ENCODE measurements around the gene GPN2.
"Not testable (repeated sequence)": the region's sequence is repeated elsewhere in the genome, so short reads cannot be mapped to it uniquely, and the experiment has no call there.

GPN2 gene

GRCh38 chr1:26856181-26856580 lies 33.9 kb downstream of the GPN2 start:
- Mint-ChIP-seq H3K4me3 (no peak overlapping the region), H3K9me3 (no peaks in the 10 kb centered on the region), H3K27ac (no peak overlapping the region), H3K36me3 (ENCODE audit: low read depth) (peaks cover 43% of the 10 kb centered on the region), H3K4me1 (ENCODE audit: low read depth) (no peaks in the 10 kb centered on the region), H3K27me3 (no peaks in the 10 kb centered on the region)

DNA sequence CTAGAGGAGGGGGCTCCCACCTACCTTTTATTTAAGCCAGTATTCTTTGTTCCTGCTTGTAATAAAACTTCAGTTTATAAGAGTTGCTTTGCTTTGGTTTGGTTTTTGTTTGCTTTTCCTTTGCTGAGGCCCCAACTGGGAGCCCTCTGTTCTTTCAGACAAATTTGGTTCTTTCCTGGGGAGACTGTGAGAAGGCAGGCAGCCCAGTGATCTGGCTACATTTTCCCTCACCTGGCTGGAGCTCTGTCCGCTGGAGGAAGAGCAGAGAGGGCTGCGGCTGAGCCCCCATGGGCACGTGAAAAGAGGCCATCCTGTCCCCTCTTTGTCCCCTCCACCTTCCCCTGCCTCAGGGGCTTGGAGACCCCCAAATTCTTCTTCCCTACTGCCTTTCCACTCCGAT lies 34.4 kb downstream of the GPN2 start:
- Mint-ChIP-seq H3K36me3 (ENCODE audit: low read depth) (peaks cover 48% of the 10 kb centered on the region), H3K27ac (no peak overlapping the region), H3K4me3 (no peak overlapping the region), H3K27me3 (no peaks in the 10 kb centered on the region), H3K4me1 (ENCODE audit: low read depth) (no peaks in the 10 kb centered on the region), H3K9me3 (no peaks in the 10 kb centered on the region)

- Mint-ChIP-seq H3K4me3 (no peak overlapping the region), H3K9me3 (no peaks in the 10 kb centered on the region), H3K4me1 (ENCODE audit: low read depth) (no peaks in the 10 kb centered on the region), H3K27ac (peak overlapping the region; percentile 19), H3K27me3 (no peaks in the 10 kb centered on the region), H3K36me3 (ENCODE audit: low read depth) (peaks cover 53% of the 10 kb centered on the region)
Observed at GRCh38 chr1:26854906-26855305, 35.2 kb downstream of the GPN2 start.

- no peaks in the 10 kb centered on the region for H3K9me3 Mint-ChIP-seq
- H3K4me3 Mint-ChIP-seq: no peak overlapping the region
- no peak overlapping the region for H3K27ac Mint-ChIP-seq
- no peaks in the 10 kb centered on the region for H3K27me3 Mint-ChIP-seq
- no peaks in the 10 kb centered on the region for H3K4me1 Mint-ChIP-seq (ENCODE audit: low read depth)
- peaks cover 64% of the 10 kb centered on the region for H3K36me3 Mint-ChIP-seq (ENCODE audit: low read depth)
Observed at GRCh38 chr1:26853600-26853999, 36.5 kb downstream of the GPN2 start.

DNA sequence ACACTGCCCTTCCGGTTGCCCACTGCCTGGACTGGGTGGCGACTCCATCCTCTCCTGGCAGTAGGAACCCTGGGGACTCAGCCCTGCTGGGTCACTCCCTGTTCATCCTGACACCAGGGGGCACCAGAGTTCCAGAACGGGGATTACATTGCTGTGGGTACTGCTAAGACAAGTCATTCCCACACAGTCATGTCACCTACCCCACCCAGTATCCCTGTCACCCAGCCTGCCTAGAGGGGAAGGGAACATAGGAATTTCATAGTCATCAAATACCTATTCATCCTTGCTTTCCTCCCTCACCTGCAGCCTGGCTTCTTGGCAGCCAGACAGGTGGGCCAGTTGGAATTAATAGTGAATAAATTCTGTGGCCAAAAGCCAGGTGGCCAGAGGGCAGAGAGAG lies 36.9 kb downstream of the GPN2 start:
- Mint-ChIP-seq H3K27me3 (no peaks in the 10 kb centered on the region), H3K9me3 (no peaks in the 10 kb centered on the region), H3K36me3 (ENCODE audit: low read depth) (peaks cover 68% of the 10 kb centered on the region), H3K4me3 (no peak overlapping the region), H3K4me1 (ENCODE audit: low read depth) (no peaks in the 10 kb centered on the region), H3K27ac (no peak overlapping the region)

DNA sequence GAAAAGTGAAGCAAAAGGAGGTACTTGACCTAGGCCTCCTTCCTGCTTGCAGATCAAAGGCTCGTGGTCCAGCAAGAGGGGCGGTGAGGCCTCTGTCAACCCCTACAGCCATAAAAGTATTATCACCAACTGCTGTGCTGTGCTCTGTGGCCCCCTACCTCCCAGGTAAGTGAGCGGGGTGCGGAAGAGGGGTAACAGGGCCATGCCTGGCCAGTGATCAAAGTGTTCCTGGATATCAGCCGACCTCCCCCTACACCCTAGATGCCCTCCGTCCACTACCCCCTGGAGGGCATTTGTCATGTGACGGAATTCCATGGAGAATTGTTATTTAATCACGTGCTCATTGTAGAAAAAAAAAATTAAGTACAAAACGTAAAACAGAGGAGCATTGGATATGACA lies 37.4 kb downstream of the GPN2 start:
- Mint-ChIP-seq H3K4me3 (no peak overlapping the region), H3K36me3 (ENCODE audit: low read depth) (peaks cover 73% of the 10 kb centered on the region), H3K27ac (no peak overlapping the region), H3K9me3 (no peaks in the 10 kb centered on the region), H3K27me3 (no peaks in the 10 kb centered on the region), H3K4me1 (ENCODE audit: low read depth) (no peaks in the 10 kb centered on the region)

GRCh38 chr1:26851106-26851684 lies 38.9 kb downstream of the GPN2 start:
- no peak overlapping the region for H3K4me3 Mint-ChIP-seq
- no peak overlapping the region for H3K27ac Mint-ChIP-seq
- no peaks in the 10 kb centered on the region for H3K9me3 Mint-ChIP-seq
- H3K27me3 Mint-ChIP-seq: no peaks in the 10 kb centered on the region
- no peaks in the 10 kb centered on the region for H3K4me1 Mint-ChIP-seq (ENCODE audit: low read depth)
- peaks cover 81% of the 10 kb centered on the region for H3K36me3 Mint-ChIP-seq (ENCODE audit: low read depth)

GRCh38 chr1:26848941-26849774 lies 40.9 kb downstream of the GPN2 start:
- Mint-ChIP-seq H3K4me3 (no peak overlapping the region), H3K4me1 (ENCODE audit: low read depth) (peaks cover 5% of the 10 kb centered on the region), H3K36me3 (ENCODE audit: low read depth) (peaks cover 70% of the 10 kb centered on the region), H3K9me3 (no peaks in the 10 kb centered on the region), H3K27ac (peak overlapping the region; percentile 61), H3K27me3 (no peaks in the 10 kb centered on the region)

DNA sequence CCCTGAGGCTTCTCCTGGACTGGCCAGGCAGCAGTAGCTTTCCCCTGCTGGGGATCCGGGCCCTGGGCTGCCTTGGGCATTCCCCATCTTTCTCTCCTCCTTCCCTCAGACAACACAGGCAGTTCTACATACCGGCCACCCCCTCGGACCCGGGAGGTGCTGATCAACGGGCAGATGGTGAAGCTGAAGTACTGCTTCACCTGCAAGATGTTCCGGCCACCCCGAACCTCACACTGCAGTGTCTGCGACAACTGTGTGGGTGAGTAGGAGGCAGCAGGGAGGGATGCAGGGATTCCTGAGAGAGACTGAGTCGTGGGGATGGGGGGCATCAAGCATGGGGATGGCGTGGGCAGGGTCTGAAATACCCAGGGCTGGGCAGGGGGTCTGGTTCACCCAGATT lies 41.6 kb downstream of the GPN2 start:
- Mint-ChIP-seq H3K4me3 (no peak overlapping the region), H3K9me3 (no peaks in the 10 kb centered on the region), H3K36me3 (ENCODE audit: low read depth) (peaks cover 71% of the 10 kb centered on the region), H3K27ac (no peak overlapping the region), H3K27me3 (no peaks in the 10 kb centered on the region), H3K4me1 (ENCODE audit: low read depth) (peaks cover 5% of the 10 kb centered on the region)

- H3K27me3 Mint-ChIP-seq; H3K4me1 Mint-ChIP-seq (ENCODE audit: low read depth); H3K9me3 Mint-ChIP-seq; H3K4me3 Mint-ChIP-seq; H3K27ac Mint-ChIP-seq: not testable (repeated sequence)
- H3K36me3 Mint-ChIP-seq (ENCODE audit: low read depth): peaks cover 67% of the 10 kb centered on the region
Observed at GRCh38 chr1:26847826-26848225, 42.3 kb downstream of the GPN2 start.

- H3K4me1 Mint-ChIP-seq (ENCODE audit: low read depth): peaks cover 5% of the 10 kb centered on the region
- no peaks in the 10 kb centered on the region for H3K27me3 Mint-ChIP-seq
- H3K27ac Mint-ChIP-seq: no peak overlapping the region
- no peak overlapping the region for H3K4me3 Mint-ChIP-seq
- H3K36me3 Mint-ChIP-seq (ENCODE audit: low read depth): peaks cover 49% of the 10 kb centered on the region
- H3K9me3 Mint-ChIP-seq: no peaks in the 10 kb centered on the region
Observed at GRCh38 chr1:26844424-26845196, 45.5 kb downstream of the GPN2 start.

GRCh38 chr1:26839779-26840178 lies 50.3 kb downstream of the GPN2 start:
- H3K27ac Mint-ChIP-seq: no peak overlapping the region

DNA sequence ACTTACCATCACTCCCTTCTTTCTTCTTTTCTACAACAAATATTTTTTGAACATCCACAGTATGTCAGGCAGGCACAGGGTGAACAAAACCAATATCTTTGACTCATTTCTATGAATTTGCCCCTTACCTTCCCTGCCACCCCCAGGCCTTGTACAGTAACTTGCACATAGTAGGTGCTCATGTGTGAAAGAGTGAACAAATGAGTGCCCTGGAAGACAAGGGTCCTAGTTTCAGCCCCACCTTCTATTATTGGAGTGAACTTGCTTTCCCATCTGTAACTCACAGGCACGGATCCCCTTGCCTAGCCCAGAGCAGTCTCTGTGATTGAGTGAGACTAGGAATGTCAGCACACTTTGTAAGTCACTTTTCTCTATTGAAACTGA lies 50.8 kb downstream of the GPN2 start:
- Mint-ChIP-seq H3K4me1 (ENCODE audit: low read depth) (peaks cover 23% of the 10 kb centered on the region), H3K27me3 (no peaks in the 10 kb centered on the region), H3K9me3 (no peaks in the 10 kb centered on the region), H3K36me3 (ENCODE audit: low read depth) (peaks cover 54% of the 10 kb centered on the region), H3K4me3 (peak overlapping the region; percentile 20), H3K27ac (peak overlapping the region; percentile 82)

More at GRCh38 chr1:26839779-26840178, 50.3 kb downstream of the GPN2 start:
- Mint-ChIP-seq H3K4me3 (no peak overlapping the region), H3K9me3 (no peaks in the 10 kb centered on the region), H3K27me3 (no peaks in the 10 kb centered on the region), H3K36me3 (ENCODE audit: low read depth) (peaks cover 54% of the 10 kb centered on the region), H3K4me1 (ENCODE audit: low read depth) (peaks cover 21% of the 10 kb centered on the region)

GRCh38 chr1:26838474-26839338 lies 51.4 kb downstream of the GPN2 start:
- Mint-ChIP-seq H3K27ac (peak overlapping the region; percentile 82), H3K4me1 (ENCODE audit: low read depth) (peaks cover 27% of the 10 kb centered on the region), H3K9me3 (no peaks in the 10 kb centered on the region), H3K4me3 (peak overlapping the region; percentile 20), H3K36me3 (ENCODE audit: low read depth) (peaks cover 54% of the 10 kb centered on the region), H3K27me3 (no peaks in the 10 kb centered on the region)
